PC-3 (cell line): ENCODE results near the gene KRT83. TPM values are rescaled to one million over a fixed set of nuclear protein-coding genes. Genes with fewer than 3 reads are reported as not detected.

Experiments
- ATAC-seq: fragments of 200-7000 bp; cut with Tn5 transposase; 2 replicates; pipeline ENCODE4 v1.9.1; 2020; ENCODE audit warnings: mild to moderate bottlenecking, moderate library complexity
- BruUV-seq: library from RNA; stranded (reverse); fragments of 400-500 nt; replicated peaks from 2 replicates; lab custom pipeline; 2021; lab: Mats Ljungman, UMichigan
- CTCF ChIA-PET: fragments of 300-600 bp; sonication (Branson Sonifier 250); formaldehyde crosslinking; loops from one replicate; lab custom pipeline; 2022; ENCODE audit warnings: antibody characterized with exemption; lab: Charles Lee
- POLR2A ChIA-PET: fragments of 300-600 bp; sonication (Branson Sonifier 250); formaldehyde crosslinking; loops from one replicate; lab custom pipeline; 2022; ENCODE audit warnings: antibody characterized with exemption; ENCODE audit not compliant: unreplicated experiment; lab: Charles Lee
- DNase-seq: peaks from one replicate; pipeline ENCODE4 v3.0.0-alpha.2; 2015
- H2AFZ ChIP-seq: fragments of 300-600 bp; sonication (generic); 2 replicates; pipeline ENCODE4 v1.6.0; 2016; ENCODE audit warnings: antibody characterized with exemption, low read length
- H3F3A ChIP-seq: fragments of 300-600 bp; sonication (generic); one replicate; pipeline ENCODE4 v1.6.0; 2017; ENCODE audit warnings: antibody characterized with exemption, low read length, control low read depth, mild to moderate bottlenecking; ENCODE audit not compliant: unreplicated experiment
- H3K27ac ChIP-seq: fragments of 300-600 bp; sonication (generic); 2 replicates; pipeline ENCODE4 v1.5.1; 2016; ENCODE audit warnings: mild to moderate bottlenecking, low read length
- H3K27me3 ChIP-seq: fragments of 300-600 bp; sonication (generic); 2 replicates; pipeline ENCODE4 v1.6.1; 2016; ENCODE audit warnings: low read length, mixed read lengths
- H3K36me3 ChIP-seq: fragments of 300-600 bp; sonication (generic); 2 replicates; pipeline ENCODE4 v1.6.1; 2016; ENCODE audit warnings: low read depth, mixed run types, low read length, mixed read lengths
- H3K4me1 ChIP-seq: fragments of 300-600 bp; sonication (generic); 2 replicates; pipeline ENCODE4 v1.5.1; 2016; ENCODE audit warnings: low read length; ENCODE audit not compliant: insufficient read depth
- H3K4me2 ChIP-seq: fragments of 300-600 bp; sonication (generic); 2 replicates; pipeline ENCODE4 v1.6.0; 2016; ENCODE audit warnings: low read length
- H3K4me3 ChIP-seq: fragments of 300-600 bp; sonication (generic); 2 replicates; pipeline ENCODE4 v1.5.1; 2016; ENCODE audit warnings: mild to moderate bottlenecking, low read length, mixed read lengths
- H3K79me2 ChIP-seq: fragments of 300-600 bp; sonication (generic); 2 replicates; pipeline ENCODE4 v1.6.1; 2017; ENCODE audit warnings: low read length, mixed read lengths
- H3K9ac ChIP-seq: fragments of 300-600 bp; sonication (generic); 2 replicates; pipeline ENCODE4 v1.6.0; 2016; ENCODE audit warnings: mild to moderate bottlenecking, low read length
- H3K9me2 ChIP-seq: fragments of 300-600 bp; sonication (generic); replicated peaks from 2 replicates; pipeline ENCODE4 v1.6.1; 2016; ENCODE audit warnings: mixed run types, low read length, mixed read lengths
- H3K9me3 ChIP-seq: fragments of 300-600 bp; sonication (generic); 2 replicates; pipeline ENCODE4 v1.6.1; 2016; ENCODE audit warnings: low read length, mixed read lengths
- H4K20me1 ChIP-seq: fragments of 300-600 bp; sonication (generic); 2 replicates; pipeline ENCODE4 v1.6.1; 2016; ENCODE audit warnings: low read length, mixed read lengths
- EZH2 ChIP-seq: fragments of 300-600 bp; sonication (generic); IDR thresholded peaks from one replicate; pipeline ENCODE4 v1.6.1; 2017; ENCODE audit warnings: antibody characterized with exemption, mild to moderate bottlenecking, low read length; ENCODE audit not compliant: unreplicated experiment
- EZH2phosphoT487 ChIP-seq: fragments of 300-600 bp; sonication (generic); IDR thresholded peaks from 2 replicates; pipeline ENCODE4 v1.6.1; 2018; ENCODE audit warnings: mild to moderate bottlenecking, antibody characterized with exemption, low read length, borderline replicate concordance
- intact Hi-C: fragments of 100-400 bp; cut with micrococcal nuclease; formaldehyde crosslinking; loops from 2 replicates; pipeline ENCODE4 v1.9.0; 2023
- total RNA-seq: library from RNA; depleted of rRNA; stranded (reverse); fragments of >200 nt; gene quantifications from 2 replicates; pipeline ENCODE4 v1.2.3, GENCODE V29; 2014
- TF ChIP-seq, protein P1 (sequence below): fragments of 300-600 bp; sonication (generic); conservative IDR thresholded peaks from 2 replicates; pipeline ENCODE4 v1.5.1; 2017; ENCODE audit warnings: antibody characterized with exemption, low read depth, mild to moderate bottlenecking, low read length

KRT83 gene
- total RNA-seq, 1 experiment from 2014 or later, result 0.33 TPM

DNA sequence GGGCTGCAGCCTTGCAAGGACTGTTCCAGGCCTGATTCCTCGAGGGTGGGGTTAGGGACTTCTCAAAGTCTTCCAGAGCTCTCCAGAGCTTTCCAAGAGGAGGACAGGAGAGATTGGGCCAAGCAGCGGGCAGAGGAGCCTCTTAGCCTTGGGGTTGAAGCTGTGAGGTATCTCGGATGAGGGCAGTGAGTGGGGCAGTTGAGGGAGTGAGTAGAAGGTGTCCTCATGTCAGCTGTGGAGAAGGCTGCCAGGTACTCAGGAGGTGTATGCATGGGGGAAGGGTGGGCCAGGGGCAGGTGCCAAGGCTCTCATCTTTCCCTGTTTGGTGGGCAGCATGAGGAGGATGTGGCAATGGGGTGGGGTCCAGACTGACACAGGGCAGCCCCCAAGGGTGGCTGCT lies 7.7 kb downstream of the KRT83 start:
- no peak for DNase-seq
- no peak overlapping the region for H2AFZ ChIP-seq
- H3K27ac ChIP-seq, result no peak overlapping the region
- ATAC-seq, result no peak
- H3K9me3 ChIP-seq, result no peaks in the 10 kb centered on the region
- ChIA-PET POLR2A (no interaction called here), CTCF (interaction anchor here (0.6 kb wide), 1 partner anchor 157 kb away, joined by 3 read pairs; no protein-coding TSS in a partner anchor)
- no peaks in the 10 kb centered on the region for H3K9me2 ChIP-seq
- peaks cover 7% of the 10 kb centered on the region for H3K4me1 ChIP-seq
- no peaks in the 10 kb centered on the region for H3F3A ChIP-seq
- no peak overlapping the region for H3K4me2 ChIP-seq
- no TSS peak for BruUV-seq
- no peaks in the 10 kb centered on the region for H3K36me3 ChIP-seq
- H3K79me2 ChIP-seq, result no peaks in the 10 kb centered on the region
- intact Hi-C loops, result no loop called here
- no peak for TF ChIP-seq EZH2
- TF ChIP-seq, protein P1, sequence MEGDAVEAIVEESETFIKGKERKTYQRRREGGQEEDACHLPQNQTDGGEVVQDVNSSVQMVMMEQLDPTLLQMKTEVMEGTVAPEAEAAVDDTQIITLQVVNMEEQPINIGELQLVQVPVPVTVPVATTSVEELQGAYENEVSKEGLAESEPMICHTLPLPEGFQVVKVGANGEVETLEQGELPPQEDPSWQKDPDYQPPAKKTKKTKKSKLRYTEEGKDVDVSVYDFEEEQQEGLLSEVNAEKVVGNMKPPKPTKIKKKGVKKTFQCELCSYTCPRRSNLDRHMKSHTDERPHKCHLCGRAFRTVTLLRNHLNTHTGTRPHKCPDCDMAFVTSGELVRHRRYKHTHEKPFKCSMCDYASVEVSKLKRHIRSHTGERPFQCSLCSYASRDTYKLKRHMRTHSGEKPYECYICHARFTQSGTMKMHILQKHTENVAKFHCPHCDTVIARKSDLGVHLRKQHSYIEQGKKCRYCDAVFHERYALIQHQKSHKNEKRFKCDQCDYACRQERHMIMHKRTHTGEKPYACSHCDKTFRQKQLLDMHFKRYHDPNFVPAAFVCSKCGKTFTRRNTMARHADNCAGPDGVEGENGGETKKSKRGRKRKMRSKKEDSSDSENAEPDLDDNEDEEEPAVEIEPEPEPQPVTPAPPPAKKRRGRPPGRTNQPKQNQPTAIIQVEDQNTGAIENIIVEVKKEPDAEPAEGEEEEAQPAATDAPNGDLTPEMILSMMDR, result no peak
- no peak for TF ChIP-seq EZH2phosphoT487
- H3K4me3 ChIP-seq, result no peak overlapping the region
- H3K9ac ChIP-seq, result no peak overlapping the region
- no peaks in the 10 kb centered on the region for H3K27me3 ChIP-seq
- no peaks in the 10 kb centered on the region for H4K20me1 ChIP-seq

DNA sequence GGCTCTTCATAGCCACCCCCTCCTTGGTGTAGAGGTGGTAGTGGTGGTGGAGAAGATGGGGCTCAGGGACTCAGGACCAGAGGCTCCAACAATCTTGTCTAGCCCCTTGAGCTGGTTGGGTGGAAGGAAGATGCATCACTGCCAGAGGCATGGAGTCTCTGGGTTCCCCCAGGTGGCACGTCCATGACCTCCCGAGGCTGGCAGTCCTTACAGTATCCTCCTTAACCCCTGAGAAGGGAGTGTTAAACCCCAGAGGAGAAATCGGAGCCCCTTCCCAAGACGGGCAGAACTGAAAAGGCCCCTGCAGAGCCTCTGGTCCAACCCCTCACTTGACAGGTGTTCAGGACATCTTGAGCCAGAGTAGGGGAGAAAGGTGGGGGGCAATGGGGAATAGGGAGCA lies 9.1 kb downstream of the KRT83 start:
- intact Hi-C loops, result no loop called here
- DNase-seq, result no peak

DNA sequence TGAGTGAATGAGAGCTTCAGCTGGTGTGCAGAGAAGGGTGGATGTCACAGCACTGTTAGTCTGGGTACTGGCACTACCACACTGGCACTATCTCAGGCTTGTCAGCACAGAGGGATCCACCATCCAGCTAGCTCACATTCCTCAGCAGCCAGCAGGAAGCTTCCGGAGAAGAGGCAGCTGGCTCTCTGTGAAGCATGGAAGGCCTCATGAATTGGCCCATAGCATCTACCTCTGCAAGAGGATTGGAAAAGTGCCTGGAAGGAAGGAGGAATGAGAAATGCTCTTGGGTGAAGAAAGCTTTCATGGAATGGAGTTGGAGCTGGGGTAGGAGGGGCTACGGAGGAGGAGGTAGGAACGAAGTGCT lies 9.9 kb downstream of the KRT83 start:
- intact Hi-C loops, result no loop called here
- Histone ChIP-seq H2AFZ (no peak overlapping the region), H3K4me2 (no peak overlapping the region), H3K4me3 (no peak overlapping the region), H3F3A (no peaks in the 10 kb centered on the region), H3K4me1 (peaks cover 11% of the 10 kb centered on the region), H3K9me3 (no peaks in the 10 kb centered on the region), H3K27ac (no peak overlapping the region), H3K9ac (no peak overlapping the region), H4K20me1 (no peaks in the 10 kb centered on the region), H3K9me2 (no peaks in the 10 kb centered on the region), H3K79me2 (no peaks in the 10 kb centered on the region), H3K27me3 (no peaks in the 10 kb centered on the region), H3K36me3 (no peaks in the 10 kb centered on the region)
- BruUV-seq, result no TSS peak
- no peak for DNase-seq
- CTCF ChIA-PET, result interaction anchor here (0.6 kb wide), 1 partner anchor 346 kb away, joined by 3 read pairs; no protein-coding TSS in a partner anchor
- POLR2A ChIA-PET, result interaction anchor here (0.5 to 1.2 kb wide), 2 partner anchors 33 to 163 kb away, joined by 3 to 12 read pairs; no protein-coding TSS in a partner anchor
- no peak for TF ChIP-seq EZH2phosphoT487
- TF ChIP-seq EZH2, result no peak
- TF ChIP-seq, protein P1, result no peak
- no peak for ATAC-seq

More for the DNA sequence above, 9.1 kb downstream of the KRT83 start:
- Histone ChIP-seq H3K27me3 (no peaks in the 10 kb centered on the region), H3F3A (no peaks in the 10 kb centered on the region), H3K4me1 (peaks cover 11% of the 10 kb centered on the region), H3K9me3 (no peaks in the 10 kb centered on the region), H2AFZ (no peak overlapping the region), H3K27ac (no peak overlapping the region), H4K20me1 (no peaks in the 10 kb centered on the region), H3K4me3 (no peak overlapping the region), H3K36me3 (no peaks in the 10 kb centered on the region), H3K9me2 (no peaks in the 10 kb centered on the region), H3K9ac (no peak overlapping the region), H3K4me2 (no peak overlapping the region), H3K79me2 (no peaks in the 10 kb centered on the region)
- BruUV-seq, result no TSS peak
- ChIA-PET POLR2A (no interaction called here), CTCF (no interaction called here)
- TF ChIP-seq EZH2 (no peak), EZH2phosphoT487 (no peak)
- TF ChIP-seq, protein P1, result no peak
- ATAC-seq, result no peak
